Measurements from ENCODE around the gene TRIML1.

DNA sequence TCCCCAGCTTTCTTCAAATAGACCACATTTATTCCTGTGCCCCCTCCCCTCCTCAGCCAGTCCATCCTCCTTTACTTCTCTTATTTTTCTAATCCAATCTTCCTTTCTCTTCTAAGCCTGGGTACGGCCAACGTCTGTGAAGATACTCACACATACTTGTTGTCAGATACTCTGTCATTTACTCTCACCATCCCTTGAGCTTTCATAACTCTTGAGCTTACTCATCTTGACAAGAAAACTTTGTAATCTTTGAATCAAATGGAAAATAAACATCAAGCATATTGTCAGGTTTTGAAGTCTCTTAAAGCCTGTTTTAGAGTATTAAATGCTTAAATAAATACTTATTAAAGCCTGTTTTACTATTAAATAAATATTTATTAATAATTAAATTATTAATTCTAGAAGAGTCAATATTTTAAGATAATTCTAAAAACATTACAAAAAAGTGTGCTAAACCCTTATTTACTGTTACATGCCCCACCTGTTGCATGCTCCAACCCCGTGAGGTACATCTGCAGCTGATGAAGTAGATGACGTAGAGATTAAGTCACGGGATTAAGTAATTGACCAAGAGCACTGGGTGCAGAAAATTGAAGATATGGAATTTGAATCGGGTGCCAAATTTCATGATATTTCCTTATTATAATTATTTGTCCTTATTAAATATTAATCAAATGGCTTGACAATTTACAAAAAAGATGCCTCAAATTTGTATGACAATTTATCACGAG, 28.3 kb upstream of the TRIML1 start:
- TF ChIP-seq, protein P1, sequence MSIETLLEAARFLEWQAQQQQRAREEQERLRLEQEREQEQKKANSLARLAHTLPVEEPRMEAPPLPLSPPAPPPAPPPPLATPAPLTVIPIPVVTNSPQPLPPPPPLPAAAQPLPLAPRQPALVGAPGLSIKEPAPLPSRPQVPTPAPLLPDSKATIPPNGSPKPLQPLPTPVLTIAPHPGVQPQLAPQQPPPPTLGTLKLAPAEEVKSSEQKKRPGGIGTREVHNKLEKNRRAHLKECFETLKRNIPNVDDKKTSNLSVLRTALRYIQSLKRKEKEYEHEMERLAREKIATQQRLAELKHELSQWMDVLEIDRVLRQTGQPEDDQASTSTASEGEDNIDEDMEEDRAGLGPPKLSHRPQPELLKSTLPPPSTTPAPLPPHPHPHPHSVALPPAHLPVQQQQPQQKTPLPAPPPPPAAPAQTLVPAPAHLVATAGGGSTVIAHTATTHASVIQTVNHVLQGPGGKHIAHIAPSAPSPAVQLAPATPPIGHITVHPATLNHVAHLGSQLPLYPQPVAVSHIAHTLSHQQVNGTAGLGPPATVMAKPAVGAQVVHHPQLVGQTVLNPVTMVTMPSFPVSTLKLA (IDR thresholded peaks at IDR 0.05): no peak
- TF ChIP-seq NCOA2 (CRISPR knock-in tag; IDR thresholded peaks at IDR 0.05) (no peak), ESRRA (CRISPR knock-in tag; IDR thresholded peaks at IDR 0.05; ENCODE audit: low read depth) (no peak), RXRB (CRISPR knock-in tag; IDR thresholded peaks at IDR 0.05; ENCODE audit: borderline replicate concordance) (no peak), SRSF1 (optimal IDR thresholded peaks at IDR 0.05; ENCODE audit: low read depth, low read length) (no peak), ZNF703 (CRISPR knock-in tag; IDR thresholded peaks at IDR 0.05; ENCODE audit: borderline replicate concordance) (no peak), RELA (CRISPR knock-in tag; IDR thresholded peaks at IDR 0.05) (no peak), POLR2A (IDR thresholded peaks at IDR 0.05; ENCODE audit: insufficient read depth in 1 of 2, low read depth in 2 of 2, low read length in 2 of 2) (no peak)
- TF ChIP-seq, protein P2, sequence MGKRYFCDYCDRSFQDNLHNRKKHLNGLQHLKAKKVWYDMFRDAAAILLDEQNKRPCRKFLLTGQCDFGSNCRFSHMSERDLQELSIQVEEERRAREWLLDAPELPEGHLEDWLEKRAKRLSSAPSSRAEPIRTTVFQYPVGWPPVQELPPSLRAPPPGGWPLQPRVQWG (CRISPR knock-in tag; IDR thresholded peaks at IDR 0.05; ENCODE audit: borderline replicate concordance, low read depth): no peak
- TF ChIP-seq, protein P3, sequence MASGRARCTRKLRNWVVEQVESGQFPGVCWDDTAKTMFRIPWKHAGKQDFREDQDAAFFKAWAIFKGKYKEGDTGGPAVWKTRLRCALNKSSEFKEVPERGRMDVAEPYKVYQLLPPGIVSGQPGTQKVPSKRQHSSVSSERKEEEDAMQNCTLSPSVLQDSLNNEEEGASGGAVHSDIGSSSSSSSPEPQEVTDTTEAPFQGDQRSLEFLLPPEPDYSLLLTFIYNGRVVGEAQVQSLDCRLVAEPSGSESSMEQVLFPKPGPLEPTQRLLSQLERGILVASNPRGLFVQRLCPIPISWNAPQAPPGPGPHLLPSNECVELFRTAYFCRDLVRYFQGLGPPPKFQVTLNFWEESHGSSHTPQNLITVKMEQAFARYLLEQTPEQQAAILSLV (CRISPR knock-in tag; IDR thresholded peaks at IDR 0.05; ENCODE audit: borderline replicate concordance): no peak
- TF ChIP-seq, protein P4, sequence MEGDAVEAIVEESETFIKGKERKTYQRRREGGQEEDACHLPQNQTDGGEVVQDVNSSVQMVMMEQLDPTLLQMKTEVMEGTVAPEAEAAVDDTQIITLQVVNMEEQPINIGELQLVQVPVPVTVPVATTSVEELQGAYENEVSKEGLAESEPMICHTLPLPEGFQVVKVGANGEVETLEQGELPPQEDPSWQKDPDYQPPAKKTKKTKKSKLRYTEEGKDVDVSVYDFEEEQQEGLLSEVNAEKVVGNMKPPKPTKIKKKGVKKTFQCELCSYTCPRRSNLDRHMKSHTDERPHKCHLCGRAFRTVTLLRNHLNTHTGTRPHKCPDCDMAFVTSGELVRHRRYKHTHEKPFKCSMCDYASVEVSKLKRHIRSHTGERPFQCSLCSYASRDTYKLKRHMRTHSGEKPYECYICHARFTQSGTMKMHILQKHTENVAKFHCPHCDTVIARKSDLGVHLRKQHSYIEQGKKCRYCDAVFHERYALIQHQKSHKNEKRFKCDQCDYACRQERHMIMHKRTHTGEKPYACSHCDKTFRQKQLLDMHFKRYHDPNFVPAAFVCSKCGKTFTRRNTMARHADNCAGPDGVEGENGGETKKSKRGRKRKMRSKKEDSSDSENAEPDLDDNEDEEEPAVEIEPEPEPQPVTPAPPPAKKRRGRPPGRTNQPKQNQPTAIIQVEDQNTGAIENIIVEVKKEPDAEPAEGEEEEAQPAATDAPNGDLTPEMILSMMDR (CRISPR knock-in tag; IDR thresholded peaks at IDR 0.05): no peak
- TF ChIP-seq, protein P5, sequence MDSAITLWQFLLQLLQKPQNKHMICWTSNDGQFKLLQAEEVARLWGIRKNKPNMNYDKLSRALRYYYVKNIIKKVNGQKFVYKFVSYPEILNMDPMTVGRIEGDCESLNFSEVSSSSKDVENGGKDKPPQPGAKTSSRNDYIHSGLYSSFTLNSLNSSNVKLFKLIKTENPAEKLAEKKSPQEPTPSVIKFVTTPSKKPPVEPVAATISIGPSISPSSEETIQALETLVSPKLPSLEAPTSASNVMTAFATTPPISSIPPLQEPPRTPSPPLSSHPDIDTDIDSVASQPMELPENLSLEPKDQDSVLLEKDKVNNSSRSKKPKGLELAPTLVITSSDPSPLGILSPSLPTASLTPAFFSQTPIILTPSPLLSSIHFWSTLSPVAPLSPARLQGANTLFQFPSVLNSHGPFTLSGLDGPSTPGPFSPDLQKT (CRISPR knock-in tag; IDR thresholded peaks at IDR 0.05; ENCODE audit: borderline replicate concordance): no peak
- TF ChIP-seq, protein P6, sequence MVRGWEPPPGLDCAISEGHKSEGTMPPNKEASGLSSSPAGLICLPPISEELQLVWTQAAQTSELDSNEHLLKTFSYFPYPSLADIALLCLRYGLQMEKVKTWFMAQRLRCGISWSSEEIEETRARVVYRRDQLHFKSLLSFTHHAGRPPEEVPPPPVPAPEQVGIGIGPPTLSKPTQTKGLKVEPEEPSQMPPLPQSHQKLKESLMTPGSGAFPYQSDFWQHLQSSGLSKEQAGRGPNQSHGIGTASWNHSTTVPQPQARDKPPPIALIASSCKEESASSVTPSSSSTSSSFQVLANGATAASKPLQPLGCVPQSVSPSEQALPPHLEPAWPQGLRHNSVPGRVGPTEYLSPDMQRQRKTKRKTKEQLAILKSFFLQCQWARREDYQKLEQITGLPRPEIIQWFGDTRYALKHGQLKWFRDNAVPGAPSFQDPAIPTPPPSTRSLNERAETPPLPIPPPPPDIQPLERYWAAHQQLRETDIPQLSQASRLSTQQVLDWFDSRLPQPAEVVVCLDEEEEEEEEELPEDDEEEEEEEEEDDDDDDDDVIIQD (CRISPR knock-in tag; IDR thresholded peaks at IDR 0.05; ENCODE audit: low read depth): no peak

Measured in HepG2 (cell line).